MCF 10A (cell line): Measurements from ENCODE around the gene PHF20. TPM values are rescaled to one million over a fixed set of nuclear protein-coding genes. Genes with fewer than 3 reads are reported as not detected.
"Not testable (repeated sequence)": the region's sequence is repeated elsewhere in the genome, so short reads cannot be mapped to it uniquely, and the experiment has no call there.

Experiments used
- BruUV-seq: library from RNA; stranded (reverse); fragments of 400-500 nt; replicated peaks from 2 replicates; lab custom pipeline; 2021; lab: Mats Ljungman, UMichigan
- CTCF ChIA-PET: fragments of 300-600 bp; sonication (Branson Sonifier 250); formaldehyde crosslinking; extraction: SDS; loops from one replicate; lab custom pipeline; 2021; ENCODE audit warnings: antibody characterized with exemption, inconsistent platforms; lab: Yijun Ruan, JAX
- POLR2A ChIA-PET: fragments of 300-600, 350-650 bp; sonication (Branson Sonifier 250); formaldehyde crosslinking; extraction: SDS; loops from one replicate; lab custom pipeline; 2020; ENCODE audit warnings: antibody characterized with exemption, inconsistent platforms; lab: Yijun Ruan, JAX
- DNase-seq: peaks from one replicate; pipeline ENCODE4 v3.0.0-alpha.2; 2018; ENCODE audit not compliant: unreplicated experiment
- H3K27ac Mint-ChIP-seq: one replicate; pipeline ENCODE4 v1.8.0; 2022; ENCODE audit warnings: mild to moderate bottlenecking, low read depth, mixed read lengths; ENCODE audit not compliant: unreplicated experiment
- H3K27me3 Mint-ChIP-seq: one replicate; pipeline ENCODE4 v1.8.0; 2022; ENCODE audit warnings: mixed read lengths; ENCODE audit not compliant: insufficient read depth, unreplicated experiment
- H3K36me3 Mint-ChIP-seq: one replicate; pipeline ENCODE4 v1.8.0; 2022; ENCODE audit warnings: mild to moderate bottlenecking, moderate library complexity, mixed read lengths; ENCODE audit not compliant: insufficient read depth, unreplicated experiment
- H3K4me1 Mint-ChIP-seq: one replicate; pipeline ENCODE4 v1.8.0; 2022; ENCODE audit warnings: mixed read lengths; ENCODE audit not compliant: insufficient read depth, unreplicated experiment
- H3K4me3 Mint-ChIP-seq: one replicate; pipeline ENCODE4 v1.8.0; 2022; ENCODE audit warnings: mild to moderate bottlenecking, moderate library complexity, mixed read lengths; ENCODE audit not compliant: unreplicated experiment
- H3K9me3 Mint-ChIP-seq: one replicate; pipeline ENCODE4 v1.8.0; 2022; ENCODE audit warnings: mixed read lengths; ENCODE audit not compliant: unreplicated experiment
- CTCF ChIP-seq: fragments of 200-600 bp; IDR thresholded peaks from one replicate; pipeline ENCODE4 v1.8.0; 2022; ENCODE audit warnings: antibody characterized with exemption, mild to moderate bottlenecking; ENCODE audit not compliant: unreplicated experiment
- intact Hi-C: fragments of 100-400 bp; cut with micrococcal nuclease; formaldehyde crosslinking; loops from 2 replicates; pipeline ENCODE4 v1.14.1; 2022
- total RNA-seq: library from RNA; stranded (reverse); gene quantifications from 2 replicates; pipeline ENCODE4 v1.2.3, GENCODE V29; 2022

The PHF20 gene
- total RNA-seq, 1 experiment from 2014 or later, result 74.7 TPM

GRCh38 chr20:35956616-35957015 is 184.8 kb downstream of the PHF20 start:
- no TSS peak for BruUV-seq
- peaks cover 27% of the 10 kb centered on the region for H3K36me3 Mint-ChIP-seq
- peaks cover 13% of the 10 kb centered on the region for H3K4me1 Mint-ChIP-seq
- H3K27ac Mint-ChIP-seq, result peak overlapping the region; percentile 61
- intact Hi-C loops, result loop anchor here (10.0 kb wide), 1 partner anchor 442 kb away; no protein-coding TSS in a partner anchor
- ChIA-PET CTCF (interaction anchor here (0.7 to 5.3 kb wide), 4 partner anchors 22 to 254 kb away, joined by 3 to 36 read pairs (median 10); no protein-coding TSS in a partner anchor), POLR2A (interaction anchor here (0.6 to 6.8 kb wide), 15 partner anchors 11 to 502 kb away, joined by 3 to 125 read pairs (median 5); partner anchors contain the start of genes CNBD2 and RBM39)
- peak; percentile 17 for DNase-seq
- H3K9me3 Mint-ChIP-seq, result no peaks in the 10 kb centered on the region
- TF ChIP-seq CTCF, result no peak
- H3K4me3 Mint-ChIP-seq, result peak overlapping the region; percentile 34
- H3K27me3 Mint-ChIP-seq, result no peaks in the 10 kb centered on the region

- ChIA-PET POLR2A (interaction anchor here (0.6 to 1.3 kb wide), 4 partner anchors 9 to 217 kb away, joined by 3 to 4 read pairs (median 3); partner anchors contain the start of genes CNBD2 and RBM39), CTCF (interaction anchor here (0.7 to 1.3 kb wide), 2 partner anchors 33 to 179 kb away, joined by 3 to 6 read pairs; no protein-coding TSS in a partner anchor)
- not testable (repeated sequence) for H3K36me3 Mint-ChIP-seq, H3K27ac Mint-ChIP-seq, H3K27me3 Mint-ChIP-seq, H3K9me3 Mint-ChIP-seq, H3K4me1 Mint-ChIP-seq, DNase-seq, BruUV-seq, H3K4me3 Mint-ChIP-seq
- intact Hi-C loops, result loop anchor here (10.0 kb wide), 1 partner anchor 444 kb away; no protein-coding TSS in a partner anchor
Observed at GRCh38 chr20:35959291-35959690, 187.5 kb downstream of the PHF20 start.

DNA sequence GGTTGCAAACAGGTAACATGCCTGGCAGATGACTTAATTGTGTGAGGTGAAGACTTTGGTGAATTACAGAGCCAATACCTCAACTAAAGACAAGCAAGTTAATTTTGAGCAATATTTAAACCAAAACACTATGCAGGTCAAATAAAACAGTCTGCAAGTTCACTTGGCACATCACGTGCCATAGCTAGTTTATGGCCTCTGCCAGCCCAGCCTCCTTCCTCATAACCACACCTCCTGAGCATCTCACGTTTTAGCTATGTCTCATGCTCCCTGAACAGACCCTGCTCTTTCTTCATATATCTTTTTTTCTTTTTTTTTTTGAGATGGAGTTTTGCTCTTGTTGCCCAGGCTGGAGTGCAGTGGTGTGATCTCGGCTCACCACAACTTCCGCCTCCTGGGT is 192.1 kb downstream of the PHF20 start:
- no TSS peak for BruUV-seq
- no peaks in the 10 kb centered on the region for H3K27me3 Mint-ChIP-seq
- intact Hi-C loops, result no loop called here
- H3K27ac Mint-ChIP-seq, result no peak overlapping the region
- H3K9me3 Mint-ChIP-seq, result no peaks in the 10 kb centered on the region
- no peak for DNase-seq
- no peak for TF ChIP-seq CTCF
- no peak overlapping the region for H3K4me3 Mint-ChIP-seq
- CTCF ChIA-PET, result interaction anchor here (0.6 to 2.8 kb wide), 4 partner anchors 9 to 671 kb away, joined by 3 to 11 read pairs (median 4); partner anchors contain the start of gene SCAND1
- POLR2A ChIA-PET, result interaction anchor here (4.5 kb wide), 1 partner anchor 9 kb away, joined by 31 read pairs; the partner anchor contains the start of gene SCAND1
- no peaks in the 10 kb centered on the region for H3K36me3 Mint-ChIP-seq
- H3K4me1 Mint-ChIP-seq, result no peaks in the 10 kb centered on the region

- no peaks in the 10 kb centered on the region for H3K36me3 Mint-ChIP-seq
- ChIA-PET CTCF (interaction anchor here (0.9 to 3.8 kb wide), 7 partner anchors 10 to 235 kb away, joined by 3 to 23 read pairs (median 5); partner anchors contain the start of gene SCAND1), POLR2A (interaction anchor here (0.8 to 2.9 kb wide), 3 partner anchors 9 to 15 kb away, joined by 3 to 14 read pairs (median 10); no protein-coding TSS in a partner anchor)
- no TSS peak for BruUV-seq
- intact Hi-C loops, result no loop called here
- H3K27ac Mint-ChIP-seq, result no peak within 1 kb of the TSS
- DNase-seq, result no peak
- no peaks in the 10 kb centered on the region for H3K4me1 Mint-ChIP-seq
- no peak for TF ChIP-seq CTCF
- no peaks in the 10 kb centered on the region for H3K9me3 Mint-ChIP-seq
- H3K27me3 Mint-ChIP-seq, result no peaks in the 10 kb centered on the region
- no peak within 1 kb of the TSS for H3K4me3 Mint-ChIP-seq
Observed at GRCh38 chr20:35967979-35968640, 196.3 kb downstream of the PHF20 start, which contains the start of gene CNBD2. TSS of gene CNBD2 (plus strand) at chr20:35968590. CDS start at chr20:35968763, 173 bp downstream.
